ENCODE measurements around the gene GSX2.

DNA sequence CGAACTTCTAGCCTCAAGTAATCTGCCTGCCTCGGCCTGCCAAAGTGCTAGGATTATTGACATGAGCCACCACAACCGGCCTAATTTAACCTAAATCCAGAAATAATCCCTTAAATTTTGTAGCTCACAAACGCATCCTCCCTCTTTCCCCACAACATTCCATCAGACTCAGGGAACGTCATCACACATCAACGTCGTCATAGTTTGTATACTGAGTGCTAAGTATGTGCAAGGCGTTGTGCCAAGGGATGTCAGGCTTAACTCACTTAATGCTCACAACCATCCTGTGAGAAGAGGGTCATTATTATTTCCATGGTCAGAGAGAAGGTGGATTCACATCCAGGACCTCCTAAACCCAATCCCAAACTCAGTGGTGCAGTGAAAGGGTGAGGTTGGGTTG lies 9.6 kb upstream of the GSX2 start:
- TF ChIP-seq, protein P1, sequence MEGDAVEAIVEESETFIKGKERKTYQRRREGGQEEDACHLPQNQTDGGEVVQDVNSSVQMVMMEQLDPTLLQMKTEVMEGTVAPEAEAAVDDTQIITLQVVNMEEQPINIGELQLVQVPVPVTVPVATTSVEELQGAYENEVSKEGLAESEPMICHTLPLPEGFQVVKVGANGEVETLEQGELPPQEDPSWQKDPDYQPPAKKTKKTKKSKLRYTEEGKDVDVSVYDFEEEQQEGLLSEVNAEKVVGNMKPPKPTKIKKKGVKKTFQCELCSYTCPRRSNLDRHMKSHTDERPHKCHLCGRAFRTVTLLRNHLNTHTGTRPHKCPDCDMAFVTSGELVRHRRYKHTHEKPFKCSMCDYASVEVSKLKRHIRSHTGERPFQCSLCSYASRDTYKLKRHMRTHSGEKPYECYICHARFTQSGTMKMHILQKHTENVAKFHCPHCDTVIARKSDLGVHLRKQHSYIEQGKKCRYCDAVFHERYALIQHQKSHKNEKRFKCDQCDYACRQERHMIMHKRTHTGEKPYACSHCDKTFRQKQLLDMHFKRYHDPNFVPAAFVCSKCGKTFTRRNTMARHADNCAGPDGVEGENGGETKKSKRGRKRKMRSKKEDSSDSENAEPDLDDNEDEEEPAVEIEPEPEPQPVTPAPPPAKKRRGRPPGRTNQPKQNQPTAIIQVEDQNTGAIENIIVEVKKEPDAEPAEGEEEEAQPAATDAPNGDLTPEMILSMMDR (IDR thresholded peaks at IDR 0.05): no peak
- TF ChIP-seq RFX5 (IDR thresholded peaks at IDR 0.05; ENCODE audit: low read length) (no peak), POLR2AphosphoS5 (IDR thresholded peaks at IDR 0.05; ENCODE audit: low read depth, low read length) (no peak), ELF1 (IDR thresholded peaks at IDR 0.05) (no peak), NFIC (IDR thresholded peaks at IDR 0.05; ENCODE audit: borderline replicate concordance) (no peak), TAF1 (IDR thresholded peaks at IDR 0.05; ENCODE audit: borderline replicate concordance, low read depth, low read length) (no peak), SIN3A (IDR thresholded peaks at IDR 0.05; ENCODE audit: borderline replicate concordance, low read depth, low read length) (no peak), GABPA (IDR thresholded peaks at IDR 0.05; ENCODE audit: low read depth) (no peak), EP300 (IDR thresholded peaks at IDR 0.05; ENCODE audit: borderline replicate concordance in 1 of 2, low read depth in 1 of 2, low read length in 1 of 2) (no peak), RAD21 (IDR thresholded peaks at IDR 0.05; ENCODE audit: low read length) (no peak), EZH2phosphoT487 (IDR thresholded peaks at IDR 0.05; ENCODE audit: borderline replicate concordance, low read depth) (no peak)
- TF ChIP-seq, protein P2, sequence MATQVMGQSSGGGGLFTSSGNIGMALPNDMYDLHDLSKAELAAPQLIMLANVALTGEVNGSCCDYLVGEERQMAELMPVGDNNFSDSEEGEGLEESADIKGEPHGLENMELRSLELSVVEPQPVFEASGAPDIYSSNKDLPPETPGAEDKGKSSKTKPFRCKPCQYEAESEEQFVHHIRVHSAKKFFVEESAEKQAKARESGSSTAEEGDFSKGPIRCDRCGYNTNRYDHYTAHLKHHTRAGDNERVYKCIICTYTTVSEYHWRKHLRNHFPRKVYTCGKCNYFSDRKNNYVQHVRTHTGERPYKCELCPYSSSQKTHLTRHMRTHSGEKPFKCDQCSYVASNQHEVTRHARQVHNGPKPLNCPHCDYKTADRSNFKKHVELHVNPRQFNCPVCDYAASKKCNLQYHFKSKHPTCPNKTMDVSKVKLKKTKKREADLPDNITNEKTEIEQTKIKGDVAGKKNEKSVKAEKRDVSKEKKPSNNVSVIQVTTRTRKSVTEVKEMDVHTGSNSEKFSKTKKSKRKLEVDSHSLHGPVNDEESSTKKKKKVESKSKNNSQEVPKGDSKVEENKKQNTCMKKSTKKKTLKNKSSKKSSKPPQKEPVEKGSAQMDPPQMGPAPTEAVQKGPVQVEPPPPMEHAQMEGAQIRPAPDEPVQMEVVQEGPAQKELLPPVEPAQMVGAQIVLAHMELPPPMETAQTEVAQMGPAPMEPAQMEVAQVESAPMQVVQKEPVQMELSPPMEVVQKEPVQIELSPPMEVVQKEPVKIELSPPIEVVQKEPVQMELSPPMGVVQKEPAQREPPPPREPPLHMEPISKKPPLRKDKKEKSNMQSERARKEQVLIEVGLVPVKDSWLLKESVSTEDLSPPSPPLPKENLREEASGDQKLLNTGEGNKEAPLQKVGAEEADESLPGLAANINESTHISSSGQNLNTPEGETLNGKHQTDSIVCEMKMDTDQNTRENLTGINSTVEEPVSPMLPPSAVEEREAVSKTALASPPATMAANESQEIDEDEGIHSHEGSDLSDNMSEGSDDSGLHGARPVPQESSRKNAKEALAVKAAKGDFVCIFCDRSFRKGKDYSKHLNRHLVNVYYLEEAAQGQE (IDR thresholded peaks at IDR 0.05; ENCODE audit: low read depth, low read length): no peak
- TF ChIP-seq, protein P3, sequence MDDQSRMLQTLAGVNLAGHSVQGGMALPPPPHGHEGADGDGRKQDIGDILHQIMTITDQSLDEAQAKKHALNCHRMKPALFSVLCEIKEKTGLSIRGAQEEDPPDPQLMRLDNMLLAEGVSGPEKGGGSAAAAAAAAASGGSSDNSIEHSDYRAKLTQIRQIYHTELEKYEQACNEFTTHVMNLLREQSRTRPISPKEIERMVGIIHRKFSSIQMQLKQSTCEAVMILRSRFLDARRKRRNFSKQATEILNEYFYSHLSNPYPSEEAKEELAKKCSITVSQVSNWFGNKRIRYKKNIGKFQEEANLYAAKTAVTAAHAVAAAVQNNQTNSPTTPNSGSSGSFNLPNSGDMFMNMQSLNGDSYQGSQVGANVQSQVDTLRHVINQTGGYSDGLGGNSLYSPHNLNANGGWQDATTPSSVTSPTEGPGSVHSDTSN (IDR thresholded peaks at IDR 0.05): no peak
